Renal cortex interstitium (tissue), 11 donors: Measurements from ENCODE around the gene GON4L. TPM values are rescaled to one million over a fixed set of nuclear protein-coding genes. Genes with fewer than 3 reads are reported as not detected.
A peak's percentile ranks its signal among the peaks of the same experiment; 100 is the strongest.
"Not testable (repeated sequence)": the region's sequence is repeated elsewhere in the genome, so short reads cannot be mapped to it uniquely, and the experiment has no call there.

Experiments
- DNase-seq, 11 donors: peaks; one replicate each; pipeline ENCODE4 v3.0.0-alpha.2; 2013; ENCODE audit warnings: low read depth in 9 of 11, low spot score in 4 of 11; ENCODE audit errors: extremely low read depth in 1 of 11
- polyA plus RNA-seq, 3 donors: library from polyadenylated mRNA; unstranded; fragments of 120-200 nt; gene quantifications; one replicate each; pipeline ENCODE4 v1.2.1, GENCODE V29; 2013; ENCODE audit not compliant: insufficient read length in 3 of 3

The GON4L gene
- polyA plus RNA-seq, 3 donors: 46.5 to 64.7 (median 52.0) TPM

DNA sequence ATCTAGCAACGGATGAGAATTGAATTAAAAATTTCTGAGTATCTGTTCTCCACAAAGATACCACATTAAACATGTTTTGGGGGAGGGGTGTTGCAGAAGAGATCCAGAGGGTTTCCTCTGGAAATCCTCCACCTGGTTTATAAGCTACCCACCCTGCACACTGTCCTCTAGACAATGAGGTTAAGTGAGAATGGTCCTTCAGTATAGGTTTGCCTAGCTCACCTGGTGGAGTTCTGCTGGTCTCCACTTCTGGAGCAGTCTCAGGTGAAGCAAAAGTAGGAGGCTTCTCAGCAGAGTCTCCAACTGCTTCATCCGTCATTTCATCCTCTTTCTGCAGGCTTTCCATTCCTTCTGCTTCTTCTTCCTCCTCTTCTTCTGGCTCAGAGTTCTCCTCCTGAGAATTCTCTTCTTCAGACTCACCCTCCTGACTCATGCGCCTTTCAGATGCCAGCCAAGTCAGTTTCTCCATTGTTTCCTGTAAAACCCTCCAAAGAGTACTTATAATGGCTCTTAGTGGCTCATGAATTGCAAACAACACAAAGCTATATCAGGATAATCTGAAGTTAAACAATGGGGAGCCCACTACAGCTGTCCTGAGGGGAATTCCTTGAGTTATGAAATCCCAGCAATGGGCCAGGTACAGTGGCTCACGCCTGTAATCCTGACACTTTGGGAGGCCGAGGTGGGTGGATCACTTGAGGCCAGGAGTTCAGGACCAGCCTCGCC is 93.8 kb downstream of the GON4L start:
- DNase-seq: not testable (repeated sequence)

DNA sequence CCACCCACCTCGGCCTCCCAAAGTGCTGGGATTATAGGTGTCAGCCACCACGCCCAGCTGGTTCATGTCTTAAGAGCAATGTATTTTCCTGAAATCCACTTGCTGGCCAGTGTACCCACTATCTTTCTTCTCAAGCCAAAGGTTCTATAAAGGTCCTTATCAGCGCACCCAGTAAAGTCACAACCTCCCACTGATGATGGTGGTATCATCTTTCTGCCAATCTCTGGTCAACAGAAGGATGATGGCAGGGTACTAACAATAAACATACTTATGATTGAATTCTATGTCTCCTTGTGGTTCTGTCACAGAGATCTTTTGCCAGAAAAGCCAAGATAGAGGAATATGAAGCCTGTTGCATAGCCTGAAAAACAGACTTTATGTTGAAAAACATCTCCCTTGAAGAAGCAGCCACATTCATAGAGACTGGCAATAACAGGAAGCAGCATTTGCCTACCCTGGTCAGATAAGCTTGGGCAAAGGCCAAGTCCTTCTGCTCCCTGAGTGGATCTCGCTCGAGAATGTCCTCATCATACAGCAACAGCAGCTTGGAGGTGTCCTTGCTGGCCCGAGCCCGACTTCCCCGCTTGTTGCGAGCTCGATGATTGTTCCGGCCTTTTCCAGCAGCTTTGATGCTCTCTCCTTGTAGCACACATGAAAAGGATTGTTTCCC is 95.1 kb downstream of the GON4L start:
- no peak for DNase-seq

- no peak for DNase-seq
Observed at GRCh38 chr1:155760751-155761475, 96.1 kb downstream of the GON4L start.

DNA sequence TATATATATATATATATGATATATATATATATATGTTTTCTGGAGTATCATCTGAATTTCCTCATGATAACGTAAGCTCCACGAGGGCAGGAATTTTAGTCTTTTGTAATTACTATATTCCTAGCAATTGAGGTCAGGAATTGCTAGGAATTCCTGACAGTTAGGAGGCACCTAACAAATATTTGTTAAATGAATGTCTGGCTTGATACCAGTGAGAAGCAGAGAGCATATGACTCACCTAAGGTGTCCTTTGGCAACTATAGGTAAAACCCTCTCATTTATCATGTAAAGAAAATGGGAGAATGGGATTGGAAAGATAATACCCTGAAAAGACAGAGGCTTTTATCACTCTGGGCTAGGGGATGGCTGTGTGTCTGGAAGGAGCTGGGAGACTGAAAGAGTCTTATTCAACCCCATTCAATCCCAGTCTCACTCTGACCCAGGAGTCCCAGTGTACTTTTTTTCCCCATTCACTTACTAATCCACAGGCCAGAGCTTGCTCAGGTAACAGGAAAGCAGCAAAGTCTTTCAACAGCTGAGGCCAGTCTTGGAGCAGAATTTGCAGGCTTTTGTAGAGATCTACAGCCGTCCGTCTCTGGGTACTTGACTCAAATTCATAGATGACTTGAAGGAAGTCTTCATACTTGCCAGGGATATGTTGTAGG is 96.9 kb downstream of the GON4L start:
- no peak for DNase-seq

DNA sequence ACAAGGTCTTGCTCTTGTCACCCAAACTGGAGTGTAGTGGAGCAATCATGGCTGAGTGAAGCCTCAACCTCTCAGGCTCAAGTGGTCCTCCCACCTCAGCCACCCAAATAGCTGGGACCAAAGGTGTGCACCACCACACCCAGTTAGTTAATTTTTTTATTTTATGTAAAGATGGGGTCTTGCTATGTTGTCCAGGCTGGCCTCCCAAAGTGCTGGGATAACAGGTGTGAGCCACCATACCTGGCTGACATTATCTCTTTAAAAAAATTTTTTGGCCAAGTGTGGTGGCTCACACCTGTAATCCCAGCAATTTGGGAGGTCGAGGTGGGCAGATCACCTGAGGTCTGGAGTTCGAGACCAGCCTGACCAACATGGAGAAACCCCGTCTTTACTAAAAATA is 98.0 kb downstream of the GON4L start:
- not testable (repeated sequence) for DNase-seq

DNA sequence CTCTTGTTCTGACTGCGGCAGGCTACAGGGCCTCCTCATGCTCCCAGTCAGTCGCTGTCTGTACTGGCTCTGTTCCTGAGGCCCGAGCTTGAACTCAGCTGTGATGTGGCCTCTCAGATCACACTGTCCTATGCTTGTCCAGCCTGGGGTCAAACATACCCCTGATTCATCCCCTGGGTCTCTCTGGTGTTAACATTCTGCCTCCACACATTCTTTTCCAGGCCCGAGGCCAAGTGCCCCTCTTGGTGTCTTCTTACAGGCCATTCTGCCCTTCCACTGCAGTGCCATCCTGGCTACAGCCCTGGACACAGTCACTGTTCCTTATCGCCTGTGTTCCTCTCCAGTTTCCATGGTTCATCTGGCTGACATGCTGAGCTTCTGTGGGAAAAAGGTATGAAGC is 108.9 kb downstream of the GON4L start:
- DNase-seq: not testable (repeated sequence)

DNA sequence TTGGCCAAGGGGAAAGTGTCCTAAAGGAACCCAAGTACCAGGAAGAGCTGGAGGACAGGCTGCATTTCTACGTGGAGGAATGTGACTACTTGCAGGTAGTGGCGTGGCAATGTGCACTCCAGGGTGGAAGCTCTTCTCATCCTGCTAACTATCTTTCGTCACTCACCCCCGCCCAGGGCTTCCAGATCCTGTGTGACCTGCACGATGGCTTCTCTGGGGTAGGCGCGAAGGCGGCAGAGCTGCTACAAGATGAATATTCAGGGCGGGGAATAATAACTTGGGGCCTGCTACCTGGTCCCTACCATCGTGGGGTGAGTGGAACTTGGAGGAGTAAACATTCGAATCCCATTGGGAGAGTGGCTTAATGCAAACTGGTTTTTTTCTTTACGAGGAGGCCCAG is 109.4 kb downstream of the GON4L start:
- DNase-seq: not testable (repeated sequence)

DNA sequence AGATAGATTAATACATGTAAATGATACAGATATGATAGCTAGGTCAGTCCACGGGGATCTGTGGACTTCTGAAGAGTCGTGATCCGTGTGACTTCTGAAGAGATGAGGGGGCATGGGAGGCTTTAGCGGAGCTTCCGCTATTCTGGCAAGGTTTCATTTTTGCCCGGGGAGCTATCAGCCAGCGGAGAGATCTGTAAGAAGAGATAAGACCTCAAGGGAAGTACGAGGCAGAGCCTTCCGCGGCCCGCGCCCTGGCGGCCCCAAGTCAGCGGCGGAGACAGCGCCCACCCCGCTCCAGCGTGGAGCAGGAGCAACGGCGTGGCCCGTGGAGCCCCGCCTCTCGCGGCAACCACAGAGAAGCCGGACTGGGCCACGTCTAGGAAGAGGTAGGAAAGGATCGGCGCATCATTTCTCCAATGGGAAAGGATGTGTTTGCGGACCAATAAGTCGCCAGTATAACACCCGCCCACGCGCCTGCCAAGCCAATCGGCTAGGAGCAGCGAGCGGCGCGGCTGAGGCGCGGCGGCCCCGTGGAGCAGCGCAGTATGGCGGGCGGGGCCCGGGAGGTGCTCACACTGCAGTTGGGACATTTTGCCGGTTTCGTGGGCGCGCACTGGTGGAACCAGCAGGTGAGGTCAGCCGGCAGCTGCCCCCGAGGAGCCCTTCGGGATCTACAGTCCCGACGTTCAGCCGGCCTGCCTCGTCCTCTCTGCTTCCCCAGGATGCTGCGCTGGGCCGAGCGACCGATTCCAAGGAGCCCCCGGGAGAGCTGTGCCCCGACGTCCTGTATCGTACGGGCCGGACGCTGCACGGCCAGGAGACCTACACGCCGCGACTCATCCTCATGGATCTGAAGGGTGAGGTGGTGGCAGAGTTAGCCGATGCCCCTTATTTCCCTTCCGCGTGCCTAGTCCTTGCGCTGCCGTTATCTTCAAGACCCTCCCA is 111.5 kb downstream of the GON4L start:
- DNase-seq: peak; percentile 73 to 94 (median 90)

GRCh38 chr1:155744711-155745283 is 112.2 kb downstream of the GON4L start:
- no peak for DNase-seq

DNA sequence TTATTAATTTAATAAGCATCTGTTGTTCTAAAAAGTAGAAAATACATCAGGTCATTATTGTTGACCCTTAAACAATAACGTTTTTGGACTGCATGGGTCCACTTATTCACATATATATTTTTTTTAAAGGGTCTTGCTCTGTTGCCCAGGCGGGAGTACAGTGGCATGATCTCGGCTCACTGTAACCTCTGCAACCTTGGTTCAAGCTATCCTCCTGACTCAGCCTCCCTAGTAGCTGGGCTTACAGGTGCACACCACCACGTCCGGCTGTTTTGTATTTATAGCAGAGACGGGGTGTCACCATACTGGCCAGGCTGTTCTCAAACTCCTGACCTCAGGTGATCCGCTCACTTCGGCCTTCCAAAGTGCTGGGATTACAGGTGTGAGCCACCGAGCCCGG is 115.1 kb downstream of the GON4L start:
- DNase-seq: no peak

DNA sequence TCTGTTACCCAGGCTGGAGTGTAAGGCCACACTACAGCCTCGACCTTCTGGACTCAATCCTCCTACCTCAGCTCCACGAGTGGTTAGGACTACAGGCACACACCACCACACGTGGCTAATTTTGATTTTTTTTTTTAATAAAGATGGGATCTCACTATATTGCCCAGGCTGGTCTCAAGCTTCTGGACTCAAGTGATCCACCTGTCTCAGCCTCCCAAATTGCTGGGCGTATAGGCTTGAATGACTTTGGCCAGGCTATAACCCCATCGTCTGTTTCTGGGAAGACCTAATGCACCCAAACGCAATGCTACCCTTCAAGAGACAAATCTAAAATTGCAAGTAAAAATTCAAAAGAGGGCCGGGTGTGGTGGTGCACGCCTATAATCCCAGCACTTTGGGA is 116.0 kb downstream of the GON4L start:
- no peak for DNase-seq

GRCh38 chr1:155729031-155729898 is 127.7 kb downstream of the GON4L start:
- peak; percentile 13 to 51 (median 38) for DNase-seq

GRCh38 chr1:155725142-155725541 is 131.9 kb downstream of the GON4L start:
- no peak for DNase-seq

DNA sequence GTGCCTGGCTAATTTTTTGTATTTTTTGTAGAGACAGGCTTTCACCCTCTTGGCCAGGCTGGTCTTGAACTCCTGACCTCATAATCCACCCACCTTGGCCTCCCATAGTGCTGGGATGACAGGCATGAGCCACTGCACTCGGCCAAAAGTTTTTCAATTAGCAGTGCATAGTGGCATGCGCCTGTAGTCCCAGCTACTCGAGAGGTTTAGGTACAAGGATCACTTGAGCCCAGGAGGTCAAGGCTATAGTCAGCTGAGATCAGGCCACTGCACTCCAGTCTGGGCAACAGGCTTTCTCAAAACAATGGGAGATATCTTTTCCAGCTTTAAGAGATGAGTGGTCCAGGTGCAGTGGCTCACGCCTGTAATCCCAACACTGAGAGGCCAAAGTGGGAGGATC is 137.3 kb downstream of the GON4L start:
- DNase-seq: no peak

DNA sequence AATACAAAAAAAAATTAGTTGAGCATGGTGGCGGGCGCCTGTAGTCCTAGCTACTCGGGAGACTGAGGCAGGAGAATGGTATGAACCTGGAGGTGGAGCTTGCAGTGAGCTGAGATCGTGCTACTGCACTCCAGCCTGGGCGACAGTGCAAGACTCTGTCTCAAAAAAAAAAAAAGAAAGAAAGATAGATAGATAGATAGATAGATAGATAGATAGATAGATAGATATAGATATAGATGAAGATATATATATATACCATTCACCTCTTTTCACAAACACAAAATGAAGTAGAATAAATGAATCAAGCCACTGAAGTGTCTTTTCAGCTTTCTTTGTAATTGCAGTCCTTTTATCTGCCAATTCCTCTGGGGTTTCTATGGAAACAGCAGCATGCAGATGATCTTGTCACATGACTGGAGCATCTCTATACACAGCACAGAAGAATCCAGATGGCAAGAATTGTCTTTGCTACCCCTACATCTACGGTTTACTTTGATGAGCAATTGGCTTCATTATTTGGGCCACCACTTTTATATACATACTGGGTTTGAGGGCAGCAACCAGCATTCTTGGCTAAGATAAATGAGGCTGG is 138.4 kb downstream of the GON4L start:
- DNase-seq: not testable (repeated sequence)

DNA sequence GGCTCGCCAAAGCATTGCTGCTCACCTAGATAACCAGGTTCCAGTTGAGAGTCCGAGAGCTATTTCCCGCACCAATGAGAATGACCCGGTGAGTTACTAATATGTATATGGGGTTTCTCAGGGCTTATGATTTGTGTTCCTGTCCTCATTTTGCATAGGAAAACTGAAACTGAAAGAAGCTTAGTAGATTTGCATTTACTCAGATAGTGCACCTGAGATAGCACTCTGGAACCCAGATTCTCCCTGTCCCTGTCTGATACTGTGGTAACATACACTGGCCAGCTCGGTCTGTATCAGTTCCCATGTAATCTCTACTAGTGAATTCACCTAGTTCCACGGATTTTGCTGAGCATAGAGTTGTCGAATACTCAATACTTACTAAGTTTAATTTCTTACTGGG is 140.0 kb downstream of the GON4L start:
- no peak for DNase-seq

GRCh38 chr1:155715777-155716176 is 141.2 kb downstream of the GON4L start:
- no peak for DNase-seq
